ENCODE data around the gene BCAS3.

The BCAS3 gene

DNA sequence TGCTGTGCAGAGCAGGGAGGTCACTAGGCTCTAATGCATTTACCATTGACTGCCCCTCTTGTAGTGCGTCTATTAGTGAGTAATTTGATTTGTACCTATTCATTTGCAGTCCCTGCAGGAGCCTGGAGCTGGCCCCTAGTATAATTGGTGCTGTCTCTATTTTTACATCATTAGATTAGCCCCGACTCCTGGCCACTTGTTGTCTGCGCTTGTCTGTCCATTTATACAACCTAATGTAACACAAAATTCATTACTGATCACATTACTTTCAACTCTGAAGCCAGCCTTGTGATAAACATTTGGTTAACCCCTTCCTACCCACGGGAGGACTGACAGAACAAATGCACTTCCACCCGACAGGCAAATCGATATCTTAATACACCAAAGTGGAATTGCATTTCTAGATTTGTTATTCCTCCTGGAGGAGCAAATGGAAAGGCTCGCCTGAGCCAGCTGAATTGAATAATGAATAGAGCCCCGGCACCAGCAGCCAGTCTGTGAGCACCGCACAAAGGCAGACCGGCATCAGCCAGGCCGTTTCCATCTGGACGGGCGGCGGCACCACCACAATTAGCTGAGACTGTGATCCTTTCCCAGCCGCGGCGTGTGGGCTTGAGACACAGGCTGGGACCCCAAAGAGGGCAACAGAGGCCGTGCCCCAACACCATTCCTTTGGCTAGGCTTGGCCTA is 703.3 kb downstream of the BCAS3 start:
- no peaks in the 10 kb centered on the region for H3K27me3 ChIP-seq (ENCODE audit: control insufficient read depth, insufficient read depth, low read length)
- no peak overlapping the region for H3K9ac ChIP-seq (ENCODE audit: low read length)
- no peaks in the 10 kb centered on the region for H3K36me3 ChIP-seq (ENCODE audit: control insufficient read depth, insufficient read depth, low read length)
- no peaks in the 10 kb centered on the region for H3K4me1 ChIP-seq (ENCODE audit: control insufficient read depth, insufficient read depth, low read length)
- no peak overlapping the region for H3K27ac ChIP-seq (ENCODE audit: low read depth, low read length)
- H3K4me3 ChIP-seq (ENCODE audit: low read length), result no peak overlapping the region

DNA sequence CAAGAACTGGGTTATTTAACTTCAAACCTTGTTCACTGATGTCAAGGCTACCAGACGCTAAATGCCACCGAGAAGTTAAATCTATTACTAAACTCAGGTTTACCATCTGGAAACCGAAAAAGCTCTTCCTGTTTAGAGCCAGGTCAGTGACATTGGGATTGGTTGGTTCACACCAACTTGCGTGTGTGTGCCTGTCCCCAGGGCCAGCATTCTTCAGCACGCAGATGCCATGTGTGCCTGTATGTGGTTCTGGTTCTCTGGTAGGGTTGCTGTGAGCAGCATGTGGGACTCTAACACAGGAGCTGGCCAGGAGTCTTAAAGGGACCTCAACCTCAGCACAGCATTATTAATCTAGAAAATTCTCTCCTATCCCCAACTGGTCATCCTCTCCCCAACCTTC is 703.9 kb downstream of the BCAS3 start:
- Histone ChIP-seq H3K27ac (ENCODE audit: low read depth, low read length) (no peak overlapping the region), H3K4me1 (ENCODE audit: control insufficient read depth, insufficient read depth, low read length) (no peaks in the 10 kb centered on the region), H3K36me3 (ENCODE audit: control insufficient read depth, insufficient read depth, low read length) (no peaks in the 10 kb centered on the region), H3K27me3 (ENCODE audit: control insufficient read depth, insufficient read depth, low read length) (no peaks in the 10 kb centered on the region), H3K9ac (ENCODE audit: low read length) (no peak overlapping the region), H3K4me3 (ENCODE audit: low read length) (no peak overlapping the region)

DNA sequence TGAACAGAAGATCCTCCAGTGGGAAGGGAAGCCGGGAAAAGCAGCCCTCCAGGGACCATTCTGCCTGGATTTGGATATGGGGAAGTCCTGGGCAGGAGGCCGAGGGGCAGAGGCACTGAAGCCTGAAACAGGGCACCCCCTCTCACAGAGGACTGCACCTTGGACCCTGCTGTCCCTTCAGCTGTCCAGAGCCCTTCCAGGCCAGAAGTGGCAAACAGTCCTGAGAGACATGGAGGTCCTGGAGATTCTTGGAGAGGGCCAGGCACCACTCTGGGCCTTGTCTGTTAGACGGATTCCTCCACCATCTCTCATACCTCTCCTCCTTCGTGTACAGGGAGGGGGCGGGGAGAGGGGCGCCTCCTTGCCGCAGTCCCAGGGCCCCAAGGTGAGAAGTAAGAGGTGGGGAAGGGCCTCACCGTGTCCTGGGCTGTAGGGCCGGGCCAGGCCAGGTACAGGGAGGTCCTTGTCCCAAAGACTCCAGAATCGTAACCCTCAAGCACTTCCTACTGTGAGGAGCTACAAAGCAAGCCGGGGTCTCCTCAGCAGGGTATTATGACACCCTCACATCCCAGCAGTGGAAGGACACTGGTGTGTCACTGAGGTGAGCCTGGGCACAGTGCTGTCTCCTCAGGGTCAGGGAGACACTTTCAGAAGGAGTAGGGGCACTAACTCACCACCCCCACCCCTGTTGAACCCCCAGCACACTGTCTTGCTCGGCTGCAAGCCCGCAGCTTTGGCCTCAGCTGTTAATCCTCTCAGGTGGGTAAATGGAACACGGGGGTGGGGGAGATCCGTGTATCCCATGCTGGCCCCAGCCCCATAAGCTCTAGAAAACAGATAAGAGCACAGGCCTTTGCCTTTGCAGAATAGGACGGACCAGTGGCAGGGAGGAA is 705.4 kb downstream of the BCAS3 start:
- Histone ChIP-seq H3K36me3 (ENCODE audit: control insufficient read depth, insufficient read depth, low read length) (no peaks in the 10 kb centered on the region), H3K4me3 (ENCODE audit: low read length) (no peak overlapping the region), H3K27ac (ENCODE audit: low read depth, low read length) (no peak overlapping the region), H3K9ac (ENCODE audit: low read length) (no peak overlapping the region), H3K4me1 (ENCODE audit: control insufficient read depth, insufficient read depth, low read length) (no peaks in the 10 kb centered on the region), H3K27me3 (ENCODE audit: control insufficient read depth, insufficient read depth, low read length) (no peaks in the 10 kb centered on the region)

DNA sequence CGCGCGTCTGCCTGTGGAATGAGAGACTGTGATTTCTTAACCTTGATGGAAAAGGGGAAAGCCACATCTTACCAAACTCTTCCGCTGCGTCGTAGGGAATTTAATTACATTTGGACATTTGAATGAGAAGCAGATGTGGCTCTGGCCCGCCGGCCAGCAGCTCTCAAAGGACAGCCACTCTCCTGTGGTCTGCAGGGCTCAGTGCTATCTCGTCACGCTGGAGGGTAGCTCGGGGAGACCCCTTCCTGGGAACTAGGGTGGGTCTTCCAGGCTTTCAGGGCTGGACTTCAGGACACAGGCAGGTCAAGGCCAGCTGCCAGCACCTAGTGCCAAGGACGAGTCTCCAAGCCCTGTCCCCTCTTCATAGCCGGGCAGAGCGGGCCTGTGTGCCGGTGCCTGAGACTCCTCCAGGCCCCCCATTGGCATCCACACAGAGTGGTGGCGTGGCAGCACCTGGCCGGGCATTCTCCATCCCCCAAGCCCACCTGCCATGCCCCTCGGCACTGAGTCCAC is 706.1 kb downstream of the BCAS3 start:
- Histone ChIP-seq H3K27me3 (ENCODE audit: control insufficient read depth, insufficient read depth, low read length) (no peaks in the 10 kb centered on the region), H3K4me3 (ENCODE audit: low read length) (no peak overlapping the region), H3K9ac (ENCODE audit: low read length) (no peak overlapping the region), H3K27ac (ENCODE audit: low read depth, low read length) (no peak overlapping the region), H3K36me3 (ENCODE audit: control insufficient read depth, insufficient read depth, low read length) (no peaks in the 10 kb centered on the region), H3K4me1 (ENCODE audit: control insufficient read depth, insufficient read depth, low read length) (no peaks in the 10 kb centered on the region)

DNA sequence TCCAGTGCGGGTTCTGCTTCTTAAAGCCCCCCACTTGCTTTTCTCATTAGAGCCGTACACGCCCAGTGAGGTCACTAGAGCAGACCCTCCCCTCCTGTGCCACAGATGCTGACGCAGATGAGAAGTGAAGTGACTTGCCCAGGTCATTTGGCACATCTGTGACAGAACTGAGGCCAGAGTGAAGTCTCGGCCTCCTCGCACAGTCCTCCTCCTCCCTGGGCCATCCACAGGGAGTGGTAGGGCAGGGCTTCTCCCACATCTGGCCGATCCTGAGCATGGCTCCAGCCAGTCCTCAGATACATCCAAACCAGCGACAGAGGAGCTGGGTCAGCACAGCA is 706.7 kb downstream of the BCAS3 start:
- H3K4me1 ChIP-seq (ENCODE audit: control insufficient read depth, insufficient read depth, low read length), result no peaks in the 10 kb centered on the region
- no peak overlapping the region for H3K27ac ChIP-seq (ENCODE audit: low read depth, low read length)
- no peaks in the 10 kb centered on the region for H3K36me3 ChIP-seq (ENCODE audit: control insufficient read depth, insufficient read depth, low read length)
- no peak overlapping the region for H3K4me3 ChIP-seq (ENCODE audit: low read length)
- no peaks in the 10 kb centered on the region for H3K27me3 ChIP-seq (ENCODE audit: control insufficient read depth, insufficient read depth, low read length)
- H3K9ac ChIP-seq (ENCODE audit: low read length), result no peak overlapping the region

DNA sequence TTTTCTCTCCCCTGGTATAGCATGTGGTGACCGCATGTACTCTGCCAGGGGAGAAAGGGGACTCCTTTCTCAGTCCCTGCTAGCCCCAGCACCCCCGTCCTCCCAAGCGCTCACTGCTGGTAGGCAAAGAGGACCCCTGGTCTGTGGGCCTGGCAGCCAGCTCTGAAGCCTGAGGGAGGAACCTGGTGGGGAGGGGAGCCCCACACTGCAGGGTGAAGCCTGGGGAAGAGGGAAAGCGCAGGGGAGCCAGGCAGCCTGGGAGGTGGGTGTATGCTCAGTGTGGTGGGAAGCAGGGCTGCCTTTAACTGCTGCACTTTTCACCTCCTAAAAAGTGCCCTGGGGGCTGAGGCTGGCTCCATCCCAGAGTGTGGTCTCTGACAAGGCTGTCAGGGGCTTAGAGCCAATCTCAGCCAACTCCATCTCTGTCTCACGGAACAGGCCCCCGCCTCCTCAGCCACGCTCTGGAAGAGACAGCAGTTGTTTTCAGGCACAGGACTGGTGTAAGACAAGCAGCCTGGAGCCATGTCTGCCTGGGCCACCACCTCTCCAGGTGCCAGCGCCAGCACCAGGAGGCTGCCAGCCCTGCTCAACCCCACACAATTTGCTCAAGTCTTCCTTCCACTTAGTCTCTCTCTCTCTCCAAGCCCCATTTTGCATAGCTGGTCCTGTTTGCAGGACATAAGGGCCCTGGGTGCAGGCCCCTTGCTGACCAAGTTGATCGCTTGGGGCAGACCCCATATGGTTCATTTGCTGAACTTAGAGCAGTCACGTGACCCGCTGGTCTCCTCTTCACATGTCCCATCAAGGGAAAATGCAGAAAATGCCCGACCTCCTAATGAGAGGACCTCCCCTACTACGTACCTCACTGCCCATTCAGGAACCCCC is 707.3 kb downstream of the BCAS3 start:
- Histone ChIP-seq H3K4me3 (ENCODE audit: low read length) (no peak overlapping the region), H3K36me3 (ENCODE audit: control insufficient read depth, insufficient read depth, low read length) (no peaks in the 10 kb centered on the region), H3K9ac (ENCODE audit: low read length) (no peak overlapping the region), H3K27me3 (ENCODE audit: control insufficient read depth, insufficient read depth, low read length) (no peaks in the 10 kb centered on the region), H3K27ac (ENCODE audit: low read depth, low read length) (no peak overlapping the region), H3K4me1 (ENCODE audit: control insufficient read depth, insufficient read depth, low read length) (no peaks in the 10 kb centered on the region)

DNA sequence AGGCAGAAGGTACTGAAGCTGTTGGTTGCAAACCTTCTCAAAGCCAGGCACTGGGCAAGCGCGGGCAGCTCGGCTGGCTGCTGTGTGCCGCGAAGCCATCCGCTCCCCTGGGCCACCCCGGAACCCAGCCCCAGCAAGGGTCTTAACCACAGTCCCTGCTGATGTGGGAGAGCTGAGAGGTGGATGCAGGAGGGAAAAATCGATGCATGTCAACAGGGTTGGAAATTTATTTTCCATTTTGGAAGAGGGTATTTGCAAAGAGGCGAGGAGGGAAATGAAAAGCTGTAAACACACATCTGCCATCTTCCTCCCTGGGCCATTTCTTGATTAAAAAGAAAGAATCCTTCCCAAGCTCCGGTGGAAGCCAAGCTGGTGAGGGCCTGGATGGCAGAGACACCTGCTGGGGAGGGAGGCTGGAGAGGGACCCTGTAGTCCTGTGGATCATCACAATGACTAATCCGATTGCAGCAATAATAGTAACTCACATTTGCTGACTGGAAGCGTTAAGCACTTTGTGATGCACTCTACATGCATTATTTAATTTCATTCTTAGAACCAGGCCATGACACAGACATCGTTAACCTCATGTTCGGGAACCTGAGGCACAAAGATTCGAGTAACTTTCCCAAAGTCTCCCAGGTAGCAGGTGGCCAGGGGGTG is 708.1 kb downstream of the BCAS3 start:
- Histone ChIP-seq H3K9ac (ENCODE audit: low read length) (no peak overlapping the region), H3K27me3 (ENCODE audit: control insufficient read depth, insufficient read depth, low read length) (no peaks in the 10 kb centered on the region), H3K4me1 (ENCODE audit: control insufficient read depth, insufficient read depth, low read length) (no peaks in the 10 kb centered on the region), H3K4me3 (ENCODE audit: low read length) (no peak overlapping the region), H3K27ac (ENCODE audit: low read depth, low read length) (no peak overlapping the region), H3K36me3 (ENCODE audit: control insufficient read depth, insufficient read depth, low read length) (no peaks in the 10 kb centered on the region)

DNA sequence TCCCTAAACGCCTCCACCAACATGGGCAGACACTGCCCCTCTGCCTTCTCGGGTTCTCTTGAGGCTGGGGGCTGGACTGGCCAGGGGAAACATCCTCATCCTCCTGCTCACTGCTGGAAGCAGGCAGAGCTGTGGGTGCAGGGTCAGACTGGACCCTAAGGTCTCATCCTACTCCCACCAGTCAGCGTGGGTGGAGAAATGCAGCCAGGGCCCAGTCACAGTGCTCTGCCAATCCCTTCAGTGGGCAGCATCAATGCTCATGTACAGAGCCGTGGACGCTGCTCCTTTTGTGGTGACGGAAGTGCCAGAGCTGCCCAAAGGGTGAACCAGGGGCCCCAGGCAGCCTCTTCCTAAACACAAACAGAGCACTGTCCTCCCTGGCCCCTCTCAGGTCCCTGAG is 708.6 kb downstream of the BCAS3 start:
- Histone ChIP-seq H3K27me3 (ENCODE audit: control insufficient read depth, insufficient read depth, low read length) (no peaks in the 10 kb centered on the region), H3K27ac (ENCODE audit: low read depth, low read length) (no peak overlapping the region), H3K36me3 (ENCODE audit: control insufficient read depth, insufficient read depth, low read length) (no peaks in the 10 kb centered on the region), H3K4me3 (ENCODE audit: low read length) (no peak overlapping the region), H3K9ac (ENCODE audit: low read length) (no peak overlapping the region), H3K4me1 (ENCODE audit: control insufficient read depth, insufficient read depth, low read length) (no peaks in the 10 kb centered on the region)

DNA sequence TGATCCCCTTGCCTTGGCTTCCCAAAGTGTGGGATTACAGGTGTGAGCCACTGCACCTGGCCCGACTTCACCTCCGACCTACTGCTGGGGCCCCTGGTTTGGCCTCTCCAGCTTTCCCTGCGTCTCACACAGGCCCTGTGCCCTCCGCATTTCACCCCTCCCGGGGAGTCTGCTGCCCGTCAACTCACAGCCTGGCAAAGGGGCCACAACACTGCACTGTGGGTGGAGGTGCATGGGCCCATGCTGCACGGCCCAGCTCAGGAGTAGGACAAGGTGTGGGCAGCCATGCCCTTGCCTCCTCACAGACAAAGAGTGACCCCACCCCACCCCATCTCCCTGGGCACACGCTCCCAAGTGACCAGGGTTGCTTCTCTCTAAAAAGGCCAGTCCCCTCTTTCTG is 709.4 kb downstream of the BCAS3 start:
- Histone ChIP-seq H3K27me3 (ENCODE audit: control insufficient read depth, insufficient read depth, low read length) (no peaks in the 10 kb centered on the region), H3K4me3 (ENCODE audit: low read length) (no peak overlapping the region), H3K36me3 (ENCODE audit: control insufficient read depth, insufficient read depth, low read length) (no peaks in the 10 kb centered on the region), H3K27ac (ENCODE audit: low read depth, low read length) (no peak overlapping the region), H3K9ac (ENCODE audit: low read length) (no peak overlapping the region), H3K4me1 (ENCODE audit: control insufficient read depth, insufficient read depth, low read length) (no peaks in the 10 kb centered on the region)

DNA sequence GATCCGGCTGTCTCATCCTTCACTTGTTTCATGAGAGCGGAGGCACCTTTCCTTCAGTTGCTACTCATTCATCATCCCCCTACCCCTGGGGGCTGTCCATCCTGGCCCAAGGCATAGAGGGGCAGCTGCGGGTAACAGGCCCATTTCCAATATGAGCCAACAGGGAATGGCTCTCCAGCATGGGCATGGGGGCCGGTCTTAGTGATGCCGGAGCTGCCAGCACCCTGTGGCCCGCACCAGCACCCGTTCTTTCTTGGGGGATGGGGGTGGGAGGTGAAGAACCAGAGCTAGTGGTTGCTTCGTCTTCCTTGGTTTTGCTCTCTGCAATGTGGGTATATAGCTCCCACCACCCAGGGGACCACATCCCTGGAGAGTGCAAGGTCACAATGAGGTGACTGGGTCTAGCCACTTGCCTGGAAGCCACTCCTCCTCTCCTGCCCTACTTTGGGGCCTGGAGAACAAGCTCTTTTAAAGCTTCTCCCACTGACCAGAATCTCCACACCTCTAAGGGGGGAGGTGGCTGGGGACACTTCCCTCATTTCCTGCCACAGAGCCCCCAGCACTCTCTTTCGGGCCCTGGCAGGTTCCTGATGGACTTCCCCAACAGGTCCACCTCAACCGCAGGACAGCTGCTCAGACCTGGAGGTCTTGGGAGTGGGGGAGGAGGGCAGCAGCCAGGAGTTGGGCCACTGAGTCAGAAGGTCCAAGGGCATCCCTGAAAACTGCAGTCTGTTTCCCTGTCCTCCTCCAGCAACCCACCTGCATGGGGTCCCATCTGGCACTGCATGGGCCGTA is 710.1 kb downstream of the BCAS3 start:
- no peaks in the 10 kb centered on the region for H3K36me3 ChIP-seq (ENCODE audit: control insufficient read depth, insufficient read depth, low read length)
- no peak overlapping the region for H3K4me3 ChIP-seq (ENCODE audit: low read length)
- H3K4me1 ChIP-seq (ENCODE audit: control insufficient read depth, insufficient read depth, low read length), result no peaks in the 10 kb centered on the region
- H3K27ac ChIP-seq (ENCODE audit: low read depth, low read length), result no peak overlapping the region
- no peaks in the 10 kb centered on the region for H3K27me3 ChIP-seq (ENCODE audit: control insufficient read depth, insufficient read depth, low read length)
- H3K9ac ChIP-seq (ENCODE audit: low read length), result no peak overlapping the region

DNA sequence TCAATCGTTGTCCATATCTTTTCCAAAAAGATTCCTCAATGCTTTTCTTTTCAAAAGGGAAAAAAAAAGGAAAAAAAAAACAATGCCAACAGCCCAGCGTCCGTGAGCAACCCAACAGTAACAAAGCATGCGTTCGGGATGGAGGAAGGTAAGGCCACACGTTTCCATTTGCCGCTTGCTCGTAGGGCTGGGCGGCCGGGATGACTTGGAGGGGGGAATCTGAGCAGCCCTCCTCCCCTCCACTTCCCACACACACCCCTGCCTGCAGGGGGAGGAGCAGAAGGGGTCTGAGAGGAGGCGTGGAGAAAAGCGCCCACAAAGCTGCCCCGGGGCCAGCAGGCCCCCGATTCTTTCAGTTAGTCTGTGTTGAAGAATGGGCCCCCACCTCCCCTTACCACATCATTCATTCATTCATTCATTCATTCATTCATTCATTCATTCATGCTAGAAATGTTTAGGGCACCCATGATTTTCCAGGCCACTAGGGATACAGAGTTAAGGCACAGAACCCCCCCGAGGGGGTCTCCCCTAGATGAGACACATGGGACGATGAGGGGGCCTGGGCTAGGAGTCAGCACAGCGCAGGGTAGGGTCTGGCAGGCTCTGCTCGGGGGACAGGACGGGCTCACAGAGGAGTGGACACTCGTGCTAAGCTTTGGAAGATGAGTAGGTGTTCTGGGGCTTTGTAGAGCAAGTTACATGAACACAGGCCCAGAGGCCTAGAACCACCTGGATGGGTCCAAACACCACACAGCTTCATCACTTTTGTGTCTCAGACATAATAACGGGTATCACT is 711.1 kb downstream of the BCAS3 start:
- Histone ChIP-seq H3K27me3 (ENCODE audit: control insufficient read depth, insufficient read depth, low read length) (no peaks in the 10 kb centered on the region), H3K4me3 (ENCODE audit: low read length) (no peak overlapping the region), H3K36me3 (ENCODE audit: control insufficient read depth, insufficient read depth, low read length) (no peaks in the 10 kb centered on the region), H3K9ac (ENCODE audit: low read length) (no peak overlapping the region), H3K27ac (ENCODE audit: low read depth, low read length) (no peak overlapping the region), H3K4me1 (ENCODE audit: control insufficient read depth, insufficient read depth, low read length) (no peaks in the 10 kb centered on the region)

Measured in rectal smooth muscle tissue (tissue), 1 donor.